Ascending aorta (tissue), 2 donors: ENCODE results near the gene MRPL41. TPM values are rescaled to one million over a fixed set of nuclear protein-coding genes. Genes with fewer than 3 reads are reported as not detected.

Source experiments
- DNase-seq, 2 donors: peaks; one replicate each; pipeline ENCODE4 v3.0.0-alpha.2; 2019; ENCODE audit warnings: low spot score in 2 of 2
- H3K27ac ChIP-seq, 2 donors: fragments of 200-600 bp; sonication (generic); one replicate each; pipeline ENCODE4 v1.5.1; 2016 to 2017; ENCODE audit warnings: mild to moderate bottlenecking in 1 of 2
- H3K27me3 ChIP-seq: fragments of 200-600 bp; sonication (generic); one replicate; pipeline ENCODE4 v1.5.1; 2017
- H3K36me3 ChIP-seq, 2 donors: fragments of 200-600 bp; sonication (generic); one replicate each; pipeline ENCODE4 v1.5.1; 2016
- H3K4me1 ChIP-seq, 2 donors: fragments of 200-600 bp; sonication (generic); one replicate each; pipeline ENCODE4 v1.5.1; 2016 to 2017; ENCODE audit warnings: mild to moderate bottlenecking in 1 of 2
- H3K4me3 ChIP-seq, 2 donors: fragments of 200-600 bp; sonication (generic); one replicate each; pipeline ENCODE4 v1.5.1; 2016 to 2017; ENCODE audit warnings: mild to moderate bottlenecking in 1 of 2
- H3K9me3 ChIP-seq, 2 donors: fragments of 200-600 bp; sonication (generic); one replicate each; pipeline ENCODE4 v1.5.1; 2016
- intact Hi-C: fragments of 100-400 bp; cut with DNase I; formaldehyde crosslinking; loops from one replicate; pipeline ENCODE4 v1.15.1; 2023
- total RNA-seq: library from RNA; depleted of rRNA; stranded (reverse); fragments of >200 nt; gene quantifications from one replicate; pipeline ENCODE4 v1.1.0, GENCODE V29; 2016
- TF ChIP-seq, protein P1 (sequence below), 3 experiments: fragments of 200-600 bp in 2 of 3; fragments of 450-650 bp in 1 of 3; sonication (generic) in 2 of 3; IDR thresholded peaks; one replicate each; pipeline ENCODE4 v1.5.1; 2016 to 2019; ENCODE audit warnings: antibody characterized with exemption in 3 of 3, mild to moderate bottlenecking in 1 of 3, moderate library complexity in 1 of 3

MRPL41 gene
- total RNA-seq, 1 donor from 2014 or later: 121 TPM

DNA sequence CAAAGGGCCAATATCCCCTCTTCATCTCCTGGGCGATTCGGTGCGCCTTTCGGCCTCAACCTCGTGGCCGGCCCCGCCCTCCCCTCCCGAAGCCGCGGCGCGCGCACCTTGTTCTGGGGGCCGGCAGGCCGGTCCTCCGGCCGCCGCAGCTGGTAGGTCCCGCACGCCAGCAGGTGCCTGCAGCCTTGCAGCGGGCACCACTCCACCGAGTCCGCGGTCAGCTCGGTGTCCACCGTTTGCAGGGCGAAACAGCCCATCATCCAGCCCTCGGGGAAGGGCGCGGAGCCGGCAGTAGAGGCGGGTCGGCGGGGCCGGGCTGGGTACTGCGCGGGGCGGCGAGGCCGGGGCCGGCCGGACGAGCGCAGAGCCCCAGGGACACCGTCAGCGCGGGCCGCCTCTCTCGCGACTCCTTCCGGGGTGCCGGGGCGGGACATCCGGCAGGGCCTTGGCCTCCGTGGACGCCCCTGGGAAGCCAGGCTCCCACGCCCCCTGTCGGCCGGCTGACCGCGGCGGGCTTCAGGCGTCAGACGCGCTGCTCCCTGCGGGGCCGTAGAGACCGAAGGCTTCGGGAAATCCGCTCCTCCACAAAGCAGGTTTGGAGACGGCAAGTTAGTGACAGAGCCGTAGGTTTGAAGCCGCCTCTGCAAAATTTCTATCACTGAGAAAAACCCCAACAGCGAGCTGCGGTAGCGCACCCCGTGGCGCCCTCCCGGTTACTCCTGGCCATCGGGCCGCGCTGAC, 27.0 kb downstream of the MRPL41 start, which contains the start of gene DPH7:
Gene DPH7 (minus strand): TSS at position 408 of the 741 bp plus-strand sequence. CDS start 148 bp downstream, at position 260.
- H3K9me3 ChIP-seq: no peaks in the 10 kb centered on the region
- H3K4me3 ChIP-seq: peak within 1 kb of the TSS; percentile 88 to 92
- peak within 1 kb of the TSS; percentile 70 to 78 for H3K27ac ChIP-seq
- peaks cover 13 to 36% of the 10 kb centered on the region in 2 donors for H3K36me3 ChIP-seq
- H3K27me3 ChIP-seq: no peaks in the 10 kb centered on the region
- H3K4me1 ChIP-seq: peaks cover 0 to 18% of the 10 kb centered on the region in 2 donors
- DNase-seq: peak; percentile 63 to 97
- intact Hi-C loops: loop anchor here (1.0 to 2.0 kb wide), 4 partner anchors 12 to 40 kb away; partner anchors contain the start of genes ARRDC1, EHMT1, MRPL41 and ZMYND19
- TF ChIP-seq, protein P1, sequence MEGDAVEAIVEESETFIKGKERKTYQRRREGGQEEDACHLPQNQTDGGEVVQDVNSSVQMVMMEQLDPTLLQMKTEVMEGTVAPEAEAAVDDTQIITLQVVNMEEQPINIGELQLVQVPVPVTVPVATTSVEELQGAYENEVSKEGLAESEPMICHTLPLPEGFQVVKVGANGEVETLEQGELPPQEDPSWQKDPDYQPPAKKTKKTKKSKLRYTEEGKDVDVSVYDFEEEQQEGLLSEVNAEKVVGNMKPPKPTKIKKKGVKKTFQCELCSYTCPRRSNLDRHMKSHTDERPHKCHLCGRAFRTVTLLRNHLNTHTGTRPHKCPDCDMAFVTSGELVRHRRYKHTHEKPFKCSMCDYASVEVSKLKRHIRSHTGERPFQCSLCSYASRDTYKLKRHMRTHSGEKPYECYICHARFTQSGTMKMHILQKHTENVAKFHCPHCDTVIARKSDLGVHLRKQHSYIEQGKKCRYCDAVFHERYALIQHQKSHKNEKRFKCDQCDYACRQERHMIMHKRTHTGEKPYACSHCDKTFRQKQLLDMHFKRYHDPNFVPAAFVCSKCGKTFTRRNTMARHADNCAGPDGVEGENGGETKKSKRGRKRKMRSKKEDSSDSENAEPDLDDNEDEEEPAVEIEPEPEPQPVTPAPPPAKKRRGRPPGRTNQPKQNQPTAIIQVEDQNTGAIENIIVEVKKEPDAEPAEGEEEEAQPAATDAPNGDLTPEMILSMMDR (IDR thresholded peaks at IDR 0.05): peak; percentile 89 to 95 (median 93)

DNA sequence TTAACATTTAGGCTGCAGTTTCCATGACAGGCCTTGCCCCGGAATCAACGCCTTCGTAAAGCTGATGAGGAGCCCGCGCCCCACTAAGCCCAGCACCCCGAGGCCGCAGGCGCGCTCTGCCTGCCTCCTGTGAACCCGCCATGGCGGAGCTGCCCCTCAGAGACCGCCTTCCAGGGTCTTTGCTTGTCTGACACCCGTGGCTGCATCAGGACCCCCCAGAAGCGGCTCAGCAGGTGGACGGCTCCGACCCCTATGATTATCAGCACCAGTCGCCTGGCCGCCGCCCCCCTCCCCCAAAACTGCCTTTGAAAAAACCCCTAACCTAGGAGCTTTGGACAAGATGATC, 27.6 kb downstream of the MRPL41 start:
- TF ChIP-seq, protein P1 (IDR thresholded peaks at IDR 0.05): no peak

DNA sequence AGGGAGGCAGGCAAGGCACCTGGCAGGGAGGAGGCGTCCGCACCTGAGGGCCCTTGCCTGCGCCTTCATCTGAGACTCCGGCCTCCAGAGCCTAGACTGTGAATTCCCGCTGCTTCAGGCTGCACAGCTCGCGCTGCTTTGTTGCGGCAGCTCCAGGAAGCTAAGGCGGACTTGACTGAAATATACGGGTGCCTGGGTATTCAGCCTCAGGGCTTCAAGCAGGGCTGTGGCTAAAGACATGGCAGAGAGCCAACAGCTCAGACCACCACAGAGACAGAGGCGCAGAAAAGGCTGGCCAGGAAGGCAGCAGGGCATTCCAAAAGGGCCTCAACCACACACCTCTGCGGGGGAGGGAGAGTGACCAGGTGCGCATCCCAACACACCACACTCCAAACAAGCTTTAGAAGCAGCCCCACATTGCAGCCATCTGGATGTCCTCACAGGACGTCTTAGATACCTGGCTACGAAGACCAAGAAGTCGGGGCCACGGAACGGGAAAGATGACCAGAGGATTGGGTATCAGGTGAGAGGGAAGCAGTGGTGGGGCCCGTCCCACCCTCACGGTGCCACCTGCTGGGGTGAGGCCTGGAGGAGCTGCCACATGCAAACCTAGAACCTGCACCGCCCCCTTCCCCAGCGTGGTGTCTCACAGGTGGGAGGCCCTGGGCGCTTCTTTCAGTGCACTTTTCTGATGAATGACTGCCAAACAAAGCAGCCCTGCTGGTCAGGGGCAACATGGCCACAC, 28.7 kb downstream of the MRPL41 start:
- H3K27ac ChIP-seq: no peak overlapping the region
- TF ChIP-seq, protein P1 (IDR thresholded peaks at IDR 0.05): no peak
- no peaks in the 10 kb centered on the region for H3K9me3 ChIP-seq
- H3K36me3 ChIP-seq: peaks cover 6 to 22% of the 10 kb centered on the region in 2 donors
- intact Hi-C loops: no loop called here
- peaks cover 0 to 18% of the 10 kb centered on the region in 2 donors for H3K4me1 ChIP-seq
- no peak overlapping the region for H3K4me3 ChIP-seq
- no peak for DNase-seq
- no peaks in the 10 kb centered on the region for H3K27me3 ChIP-seq

More for the DNA sequence above, 27.6 kb downstream of the MRPL41 start:
- Histone ChIP-seq H3K4me1 (peaks cover 0 to 18% of the 10 kb centered on the region in 2 donors), H3K9me3 (no peaks in the 10 kb centered on the region), H3K4me3 (peak overlapping the region; percentile 88 to 92), H3K27ac (peak overlapping the region; percentile 70 to 78), H3K27me3 (no peaks in the 10 kb centered on the region), H3K36me3 (peaks cover 7 to 33% of the 10 kb centered on the region in 2 donors)
- intact Hi-C loops: loop anchor here (2.0 kb wide), 1 partner anchor 40 kb away; the partner anchor contains the start of gene EHMT1
- DNase-seq: no peak

DNA sequence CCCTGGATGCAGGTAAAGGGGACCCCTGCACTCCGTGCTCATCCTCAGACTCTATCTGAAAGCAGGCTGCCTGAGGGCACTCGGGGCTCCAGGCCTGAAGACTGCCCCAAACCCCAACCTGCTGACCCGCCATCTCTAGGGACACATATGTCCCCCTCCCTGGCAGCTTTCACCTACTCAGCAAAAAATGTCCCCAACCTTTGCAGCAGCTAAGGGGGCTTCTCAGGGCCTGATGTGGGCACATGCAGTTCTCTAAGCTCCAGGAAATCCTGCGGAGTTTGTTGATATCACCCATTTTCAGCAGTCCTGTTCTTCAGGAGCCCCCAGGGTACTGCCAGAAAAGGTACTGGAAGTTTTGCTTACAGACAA, 29.3 kb downstream of the MRPL41 start:
- intact Hi-C loops: no loop called here
- TF ChIP-seq, protein P1 (IDR thresholded peaks at IDR 0.05): no peak
- H3K36me3 ChIP-seq: peaks cover 11 to 27% of the 10 kb centered on the region in 2 donors
- no peak for DNase-seq
- no peak overlapping the region for H3K4me3 ChIP-seq
- no peaks in the 10 kb centered on the region for H3K9me3 ChIP-seq
- H3K27ac ChIP-seq: no peak overlapping the region
- H3K4me1 ChIP-seq: peaks cover 0 to 18% of the 10 kb centered on the region in 2 donors
- no peaks in the 10 kb centered on the region for H3K27me3 ChIP-seq

DNA sequence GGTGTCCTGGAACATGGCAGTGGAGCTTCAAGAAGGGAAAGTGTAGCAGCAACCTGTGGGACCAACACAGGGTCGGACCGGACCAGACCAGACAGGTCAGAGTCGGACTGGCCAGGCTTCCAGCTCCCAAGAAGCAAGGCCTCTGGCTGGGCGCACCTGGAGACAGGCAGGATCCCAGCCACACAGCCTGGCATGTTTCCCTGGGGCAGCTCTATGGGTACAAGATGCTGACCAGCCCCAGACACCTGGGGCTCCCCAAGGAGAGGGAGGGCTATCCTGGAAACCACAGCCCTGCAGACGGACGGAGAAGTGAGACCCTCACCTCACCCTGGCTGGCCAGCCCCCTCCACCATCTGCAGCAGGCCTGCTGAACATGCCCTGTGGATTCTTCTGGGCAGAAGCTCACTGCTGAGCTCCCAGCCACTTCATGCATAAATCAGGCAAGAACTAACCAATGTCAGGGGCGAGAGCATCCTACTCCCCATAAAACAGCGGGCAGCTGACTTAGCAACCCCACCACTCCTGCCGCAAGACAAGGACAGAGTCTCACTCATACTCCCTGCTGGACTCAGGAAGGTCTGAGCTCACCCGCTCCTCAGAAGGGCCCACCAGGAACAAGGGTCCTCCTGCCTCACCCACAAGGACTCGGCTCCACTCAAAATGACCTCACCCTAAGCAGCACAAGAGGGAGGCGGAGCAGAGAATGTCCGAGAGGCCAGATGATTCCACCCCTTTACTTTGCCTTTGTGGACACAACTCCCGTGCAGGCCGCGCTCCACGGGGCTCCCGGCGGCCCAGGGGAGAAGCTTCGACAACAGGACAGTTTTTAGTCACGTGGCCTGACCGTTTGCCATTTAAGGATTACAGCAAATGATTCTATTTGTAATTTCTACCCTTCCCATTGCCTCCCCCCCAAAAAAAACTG, 29.9 kb downstream of the MRPL41 start:
- no peak overlapping the region for H3K27ac ChIP-seq
- intact Hi-C loops: no loop called here
- H3K4me3 ChIP-seq: no peak overlapping the region
- H3K4me1 ChIP-seq: peaks cover 0 to 18% of the 10 kb centered on the region in 2 donors
- H3K27me3 ChIP-seq: no peaks in the 10 kb centered on the region
- TF ChIP-seq, protein P1 (IDR thresholded peaks at IDR 0.05): no peak
- H3K36me3 ChIP-seq: peaks cover 17 to 34% of the 10 kb centered on the region in 2 donors
- no peak for DNase-seq
- H3K9me3 ChIP-seq: no peaks in the 10 kb centered on the region
